Left lung (tissue), 10 donors: ENCODE data around the gene PDCD1LG2. TPM values are rescaled to one million over a fixed set of nuclear protein-coding genes. Genes with fewer than 3 reads are reported as not detected.
A peak's percentile ranks its signal among the peaks of the same experiment; 100 is the strongest.

Source experiments
- ATAC-seq: fragments of 200-7000 bp; cut with Tn5 transposase; one replicate; pipeline ENCODE4 v1.9.1; 2020; ENCODE audit warnings: moderate library complexity
- DNase-seq, 4 donors: peaks; one replicate each; pipeline ENCODE4 v3.0.0-alpha.2; 2013 to 2020
- H3K27ac ChIP-seq, 2 donors: fragments of 200-600 bp; sonication (generic) in 1 of 2; one replicate each; pipeline versions ENCODE4 v1.5.0 to v1.8.0; 2020 to 2021
- H3K27me3 ChIP-seq, 2 donors: fragments of 200-600 bp; sonication (generic) in 1 of 2; one replicate each; pipeline versions ENCODE4 v1.5.0 to v1.8.0; 2020 to 2021
- H3K36me3 ChIP-seq, 2 donors: fragments of 200-600 bp; sonication (generic) in 1 of 2; one replicate each; pipeline versions ENCODE4 v1.5.0 to v1.8.0; 2020 to 2021
- H3K4me1 ChIP-seq, 2 donors: fragments of 200-600 bp; one replicate each; pipeline ENCODE4 v1.8.0; 2021
- H3K4me3 ChIP-seq, 2 donors: fragments of 200-600 bp; sonication (generic) in 1 of 2; one replicate each; pipeline versions ENCODE4 v1.5.0 to v1.8.0; 2020 to 2021; ENCODE audit warnings: mild to moderate bottlenecking in 1 of 2
- H3K9me3 ChIP-seq, 2 donors: fragments of 200-600 bp; sonication (generic) in 1 of 2; one replicate each; pipeline versions ENCODE4 v1.5.0 to v1.8.0; 2020 to 2021
- CTCF ChIP-seq, 2 donors: fragments of 200-600 bp; sonication (generic) in 1 of 2; IDR thresholded peaks; one replicate each; pipeline versions ENCODE4 v1.5.0 to v1.8.0; 2021; ENCODE audit warnings: antibody characterized with exemption in 2 of 2
- intact Hi-C, 2 donors: fragments of 100-400 bp; cut with DNase I; formaldehyde crosslinking; loops; one replicate each; pipeline versions ENCODE4 v1.11.2 to v1.14.2; 2022
- polyA plus RNA-seq, 6 donors: library from polyadenylated mRNA; unstranded; fragments of 120-200 nt; gene quantifications; one replicate each; pipeline ENCODE4 v1.2.1, GENCODE V29; 2013; ENCODE audit not compliant: insufficient read length in 6 of 6
- total RNA-seq, 2 donors: library from RNA; stranded (reverse); fragmentation: NEBNext Ultra II Directional; extraction: Animal tissue kit (Norgen Biotek cat#: 25700); gene quantifications; one replicate each; pipeline ENCODE4 v1.2.1, GENCODE V29; 2021
- donor health status: DM: no; HTN: yes; CAD: no.
- donor health status: DM: no; HTN: no; CAD: no.

The PDCD1LG2 gene
- total and polyA plus RNA-seq, 8 donors, result 0.10 to 4.2 (median 0.21) TPM

DNA sequence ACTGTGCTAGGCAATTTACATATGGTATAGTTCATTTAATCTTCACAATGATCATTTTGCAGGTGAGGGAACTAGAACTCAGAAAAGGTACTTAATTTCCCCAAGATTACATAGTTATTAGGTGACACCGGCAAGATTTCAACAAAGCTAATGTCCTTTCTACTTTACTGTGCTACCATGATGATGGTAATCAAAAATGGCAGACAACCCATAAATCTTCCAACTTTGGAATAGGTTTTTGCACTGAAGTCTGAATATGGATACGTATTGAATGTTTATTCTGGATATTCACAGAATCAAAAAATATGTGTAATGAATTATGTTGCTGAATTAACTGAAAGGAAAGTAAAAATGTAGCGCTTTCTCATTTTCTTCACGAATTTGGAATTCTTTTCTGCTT, 13.8 kb downstream of the PDCD1LG2 start:
- Histone ChIP-seq H3K9me3 (no peaks in the 10 kb centered on the region), H3K4me1 (peaks cover 0 to 7% of the 10 kb centered on the region in 2 donors), H3K36me3 (no peaks in the 10 kb centered on the region), H3K27me3 (no peaks in the 10 kb centered on the region), H3K27ac (no peak overlapping the region), H3K4me3 (no peak overlapping the region)
- ATAC-seq, result no peak
- no peak for DNase-seq
- intact Hi-C loops, result no loop called here
- no peak for TF ChIP-seq CTCF (IDR thresholded peaks at IDR 0.05)

DNA sequence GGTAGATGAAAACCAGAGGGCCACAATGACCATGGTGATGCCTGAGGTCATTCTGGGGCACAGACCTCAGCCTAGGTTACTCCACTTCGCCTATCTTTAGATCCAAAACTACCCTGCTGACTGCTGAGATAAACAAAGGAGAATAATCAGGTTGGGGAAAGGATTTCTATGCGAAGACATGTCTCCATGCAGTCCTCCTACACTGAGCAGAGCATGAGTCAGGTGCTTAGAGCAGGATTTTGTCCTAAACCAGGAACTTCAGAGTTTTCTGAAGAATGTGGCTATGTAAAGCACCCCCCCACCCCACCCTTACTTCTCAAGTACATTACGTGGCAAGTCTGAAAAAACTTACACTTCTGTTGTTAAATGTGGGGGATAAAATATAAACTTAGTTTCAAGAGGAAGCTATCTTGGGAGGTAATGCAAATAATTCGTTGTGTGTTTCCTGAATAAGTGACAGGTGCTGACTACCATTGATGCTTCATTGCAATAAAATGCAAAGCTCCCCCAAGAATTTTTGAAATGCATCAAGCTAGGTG, 19.4 kb downstream of the PDCD1LG2 start:
- H3K4me3 ChIP-seq, result no peak overlapping the region
- intact Hi-C loops, result no loop called here
- H3K27ac ChIP-seq, result no peak overlapping the region
- H3K4me1 ChIP-seq, result peaks cover 0 to 27% of the 10 kb centered on the region in 2 donors
- peak in 1 of 4 donors; percentile 11 for DNase-seq
- TF ChIP-seq CTCF (IDR thresholded peaks at IDR 0.05), result no peak
- H3K36me3 ChIP-seq, result no peaks in the 10 kb centered on the region
- no peaks in the 10 kb centered on the region for H3K27me3 ChIP-seq
- no peaks in the 10 kb centered on the region for H3K9me3 ChIP-seq
- ATAC-seq, result peak; percentile 71

DNA sequence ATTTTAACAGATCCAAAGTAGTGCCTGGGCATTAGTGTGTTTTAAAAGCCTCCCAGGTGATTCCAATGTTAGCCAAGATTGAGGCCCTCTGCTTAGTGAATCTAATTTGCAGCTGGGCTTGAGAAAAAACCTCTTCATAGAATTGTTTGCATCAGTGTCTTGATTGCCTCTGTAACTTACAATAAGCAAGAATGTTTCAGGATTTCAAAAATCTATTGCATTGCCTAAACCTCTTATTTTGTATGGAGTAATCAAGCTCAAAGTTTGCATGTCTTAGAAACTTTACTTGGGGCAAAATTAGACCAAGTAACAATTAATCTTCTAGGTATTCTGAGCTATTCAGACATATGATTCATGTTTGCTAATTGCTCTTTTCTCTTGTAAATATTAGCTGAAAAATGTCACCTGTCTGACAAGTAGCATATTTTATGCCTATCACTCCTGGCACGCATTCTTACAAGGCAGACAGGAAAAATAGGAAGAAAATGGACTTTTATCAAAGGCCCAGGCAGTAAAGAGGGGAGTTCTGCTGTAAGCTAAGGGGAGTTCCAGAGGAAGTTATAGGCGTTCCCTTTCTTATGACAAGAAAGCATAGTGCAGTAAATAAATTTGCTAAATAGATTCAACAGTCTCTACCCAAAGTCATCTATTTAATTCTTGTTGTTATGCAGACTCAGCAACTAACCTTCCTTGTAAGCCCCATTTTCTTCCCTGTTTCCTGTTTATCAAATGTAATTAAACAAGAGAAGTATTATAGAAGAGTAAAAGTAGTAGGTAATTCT, 21.0 kb downstream of the PDCD1LG2 start:
- no peak for TF ChIP-seq CTCF (IDR thresholded peaks at IDR 0.05)
- Histone ChIP-seq H3K9me3 (no peaks in the 10 kb centered on the region), H3K4me3 (no peak overlapping the region), H3K36me3 (no peaks in the 10 kb centered on the region), H3K27me3 (no peaks in the 10 kb centered on the region), H3K4me1 (peaks cover 0 to 27% of the 10 kb centered on the region in 2 donors), H3K27ac (no peak overlapping the region)
- peak; percentile 50 for ATAC-seq
- intact Hi-C loops, result no loop called here
- DNase-seq, result no peak

DNA sequence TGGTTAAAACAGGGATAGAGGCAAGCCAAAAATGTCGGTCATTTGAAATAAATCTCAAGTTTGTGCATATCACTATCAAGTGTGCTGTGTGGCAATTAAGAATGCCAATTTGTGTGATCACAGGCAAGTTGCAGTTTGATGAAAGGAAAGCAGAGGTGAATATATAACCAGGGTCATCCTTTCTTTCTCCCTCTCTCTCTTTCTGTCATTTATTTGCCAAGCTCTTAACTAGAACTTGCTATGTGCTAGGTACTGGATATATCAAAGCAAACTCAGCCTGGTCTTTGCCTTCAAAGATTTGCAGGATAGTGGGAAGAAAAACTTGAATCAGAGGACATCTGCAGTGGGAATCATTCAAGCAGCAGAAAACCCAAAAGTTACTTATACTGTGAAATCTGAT, 22.0 kb downstream of the PDCD1LG2 start:
- H3K4me3 ChIP-seq, result no peak overlapping the region
- no peaks in the 10 kb centered on the region for H3K9me3 ChIP-seq
- H3K27me3 ChIP-seq, result no peaks in the 10 kb centered on the region
- ATAC-seq, result no peak
- H3K36me3 ChIP-seq, result no peaks in the 10 kb centered on the region
- intact Hi-C loops, result no loop called here
- H3K27ac ChIP-seq, result no peak overlapping the region
- DNase-seq, result no peak
- H3K4me1 ChIP-seq, result peaks cover 0 to 33% of the 10 kb centered on the region in 2 donors
- TF ChIP-seq CTCF (IDR thresholded peaks at IDR 0.05), result no peak

GRCh38 chr9:5532790-5533189, 22.5 kb downstream of the PDCD1LG2 start:
- Histone ChIP-seq H3K36me3 (no peaks in the 10 kb centered on the region), H3K4me3 (no peak overlapping the region), H3K27ac (no peak overlapping the region), H3K9me3 (no peaks in the 10 kb centered on the region), H3K27me3 (no peaks in the 10 kb centered on the region), H3K4me1 (peaks cover 0 to 33% of the 10 kb centered on the region in 2 donors)
- intact Hi-C loops, result no loop called here
- ATAC-seq (no peak), DNase-seq (no peak)
- TF ChIP-seq CTCF (IDR thresholded peaks at IDR 0.05), result no peak
